GM21619 (cell line): ENCODE results near the gene RMDN2.

Experiments used
- ATAC-seq: cut with Tn5 transposase; IDR thresholded peaks from one replicate; pipeline ENCODE4 v1.9.1; 2021; ENCODE audit not compliant: unreplicated experiment

The RMDN2 gene

DNA sequence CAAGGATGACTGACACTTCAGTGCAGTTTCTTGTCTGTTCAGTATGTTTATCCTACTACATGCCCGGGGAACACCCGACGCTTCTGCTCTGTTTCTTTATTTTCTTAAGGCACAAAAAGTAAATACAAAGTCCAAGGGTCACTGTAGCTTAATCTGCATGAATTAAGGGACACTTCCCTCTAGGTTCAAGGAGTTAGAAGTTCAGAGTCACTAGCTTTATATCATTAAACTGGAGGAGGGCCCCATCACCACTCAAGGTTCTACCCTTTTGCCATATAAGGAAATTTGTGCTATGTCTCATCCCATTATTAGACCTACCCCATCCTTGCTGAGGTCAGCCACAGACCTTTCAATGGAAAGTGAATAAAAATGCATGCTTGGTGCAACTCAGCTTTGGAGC, 27.6 kb upstream of the RMDN2 start:
- ATAC-seq: no peak

DNA sequence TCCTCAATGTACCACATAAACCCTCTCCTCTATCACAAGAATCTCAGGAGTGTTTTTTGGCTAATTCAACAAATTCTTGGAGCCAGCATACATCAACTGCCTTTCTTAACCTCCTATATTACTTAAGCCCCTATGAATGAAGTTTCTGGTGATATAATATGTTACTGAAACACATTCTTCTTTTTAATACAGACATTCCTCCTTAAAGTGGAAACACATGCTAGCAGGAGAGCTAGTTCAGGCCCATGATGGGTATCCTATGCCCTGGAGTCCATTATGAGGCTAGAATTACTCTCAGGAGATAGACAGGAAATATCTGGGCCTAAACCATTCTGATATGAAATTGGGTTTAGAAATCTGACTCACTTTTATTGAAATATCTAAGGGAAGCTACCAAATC, 26.6 kb upstream of the RMDN2 start:
- no peak for ATAC-seq

DNA sequence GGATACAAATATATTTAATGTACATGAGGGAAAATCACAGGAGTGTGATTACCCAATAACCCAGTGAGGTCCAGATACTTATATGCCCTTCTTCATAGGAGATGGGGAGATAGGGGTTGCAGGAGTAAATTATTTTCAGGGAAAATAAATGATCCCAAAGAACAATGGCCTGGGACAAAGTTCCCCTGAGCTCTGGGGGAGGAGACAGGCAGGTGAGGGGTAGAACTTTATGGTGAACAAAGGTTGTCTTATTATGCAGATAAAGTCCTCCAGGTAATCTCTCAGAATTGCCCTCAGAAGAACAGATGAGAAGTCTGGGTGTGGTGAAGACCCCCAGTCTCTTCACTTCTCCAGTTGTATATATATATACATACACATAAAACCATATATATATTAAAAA, 22.1 kb upstream of the RMDN2 start:
- ATAC-seq: no peak

DNA sequence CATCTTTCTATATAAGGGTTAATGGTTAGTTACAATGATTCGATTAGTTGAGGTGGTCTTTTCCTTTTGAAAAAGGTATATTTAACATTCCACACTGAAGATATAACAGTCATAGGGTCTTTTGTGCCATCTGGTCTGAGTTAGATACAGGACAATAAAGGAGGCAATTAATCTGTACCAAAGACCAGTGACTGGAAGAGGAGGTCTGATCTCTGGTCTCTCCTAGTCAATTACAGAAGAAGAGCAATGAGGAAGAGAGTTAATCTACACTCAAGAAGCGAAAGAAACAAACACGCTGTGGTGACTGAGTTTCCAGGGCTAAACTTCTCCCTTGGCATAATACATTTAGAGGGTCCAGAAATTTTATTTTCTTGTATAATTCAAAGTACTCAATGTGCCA, 20.7 kb upstream of the RMDN2 start:
- ATAC-seq: no peak

DNA sequence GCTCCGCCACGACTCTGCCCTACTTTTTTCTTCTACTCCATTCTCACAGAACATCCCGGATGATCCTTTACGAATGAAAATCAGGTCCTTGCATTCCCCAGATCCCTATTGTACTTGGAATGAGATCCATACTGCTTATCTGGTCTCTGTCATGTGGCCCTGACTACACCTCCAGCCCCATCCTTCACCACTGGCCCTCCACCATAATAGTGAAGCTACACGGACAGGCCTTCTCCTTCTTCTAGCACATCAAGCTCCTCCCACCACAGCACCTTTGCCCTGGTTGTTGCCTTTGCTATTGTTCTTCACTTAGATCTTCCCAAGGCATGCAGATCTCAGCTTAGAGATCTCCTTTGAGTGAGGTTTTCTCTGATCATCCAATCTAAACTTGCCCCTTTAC, 20.1 kb upstream of the RMDN2 start:
- ATAC-seq: no peak

DNA sequence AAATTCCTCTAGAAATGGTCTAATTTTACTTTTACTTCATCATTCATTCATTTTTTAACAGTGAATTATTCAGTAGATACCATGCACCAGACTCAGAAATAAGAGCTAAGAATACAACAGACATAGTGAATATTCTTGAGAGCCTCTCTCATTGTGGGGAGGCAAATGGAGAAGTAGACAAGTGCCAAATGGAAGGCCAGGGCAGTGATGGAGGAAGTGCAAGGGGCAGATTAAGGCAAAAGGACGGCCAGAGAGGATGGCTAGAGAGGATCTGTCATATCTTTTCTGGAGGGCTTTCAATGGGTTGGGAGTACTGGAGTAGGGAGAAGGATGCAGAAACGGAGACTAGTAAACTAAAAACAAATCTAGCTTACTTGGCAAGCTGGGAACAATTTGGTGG, 19.0 kb upstream of the RMDN2 start:
- ATAC-seq: no peak

DNA sequence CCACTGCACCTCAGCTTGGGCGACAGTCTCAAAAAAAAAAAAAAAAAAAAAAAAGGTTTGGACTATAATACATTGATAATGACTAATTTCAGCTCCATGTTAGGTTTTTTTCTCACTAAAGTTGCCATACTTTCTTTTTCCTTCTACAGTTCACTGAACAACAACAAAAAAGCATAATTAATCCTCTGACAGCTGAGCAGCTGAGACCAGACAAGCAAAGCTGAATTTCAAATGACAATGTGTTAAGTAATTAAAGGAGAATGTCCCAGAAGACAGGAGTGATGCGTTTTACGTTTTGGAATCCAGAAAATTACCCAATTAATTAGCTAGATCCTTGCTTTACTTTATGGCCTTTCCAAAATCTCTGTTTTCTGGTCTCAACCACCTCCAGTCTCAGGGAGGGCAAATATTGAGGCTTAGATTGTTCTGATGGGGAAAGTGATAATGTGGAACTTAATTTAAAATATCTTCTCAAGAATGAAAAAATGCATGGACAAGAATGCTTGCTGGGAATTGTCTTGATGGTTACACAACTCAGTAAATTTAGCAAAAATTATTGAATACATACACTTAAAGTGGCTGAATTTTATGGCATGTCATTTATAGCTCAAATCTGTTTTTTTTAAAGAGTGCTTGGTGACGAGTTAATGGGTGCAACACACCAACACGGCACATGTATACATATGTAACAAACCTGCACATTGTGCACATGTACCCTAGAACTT, 17.4 kb upstream of the RMDN2 start:
- ATAC-seq: no peak

DNA sequence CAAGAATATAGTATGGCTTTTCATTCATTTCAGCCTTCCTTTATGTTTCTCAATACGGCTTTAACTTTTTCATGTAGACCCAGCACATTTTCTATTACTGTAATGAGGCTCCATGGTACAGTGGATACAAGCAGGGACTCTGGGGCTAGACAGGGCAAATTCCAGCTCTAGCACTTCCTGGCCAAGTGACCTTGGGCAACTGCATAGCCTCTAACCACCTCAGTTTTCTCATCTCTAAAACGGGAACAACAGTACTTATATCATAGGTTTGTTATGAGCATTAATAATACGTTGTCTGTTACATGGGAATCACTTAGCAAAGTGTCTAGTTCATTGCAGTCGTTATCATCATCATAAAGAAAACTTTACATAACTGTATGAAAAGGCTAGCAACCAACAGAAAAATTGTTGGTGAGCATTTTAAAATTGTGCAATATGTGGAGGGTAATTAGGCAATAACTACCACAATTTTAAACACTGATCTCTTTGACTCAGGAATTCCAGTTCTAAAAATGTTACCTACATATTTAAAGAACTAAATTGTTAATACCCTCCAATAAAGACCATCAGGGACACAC, 13.7 kb upstream of the RMDN2 start:
- no peak for ATAC-seq

DNA sequence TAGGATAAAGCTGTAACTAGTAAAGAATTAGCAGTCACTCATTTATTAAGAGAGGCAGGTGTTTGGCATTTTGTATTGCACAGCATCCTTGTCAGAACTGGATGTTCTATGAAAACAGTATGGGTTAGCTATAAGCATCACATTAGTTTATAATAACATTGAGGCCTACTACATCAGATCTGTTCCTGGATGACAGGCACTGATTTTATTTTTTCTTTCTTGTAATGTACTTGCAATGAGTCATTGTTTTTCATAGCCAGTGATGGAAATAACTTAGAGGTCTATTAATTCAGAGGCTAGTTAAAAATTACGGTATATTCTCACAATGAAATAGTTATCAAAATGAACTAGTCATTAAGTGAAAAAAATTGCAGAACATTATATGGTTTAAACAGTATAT, 13.0 kb upstream of the RMDN2 start:
- ATAC-seq: no peak

DNA sequence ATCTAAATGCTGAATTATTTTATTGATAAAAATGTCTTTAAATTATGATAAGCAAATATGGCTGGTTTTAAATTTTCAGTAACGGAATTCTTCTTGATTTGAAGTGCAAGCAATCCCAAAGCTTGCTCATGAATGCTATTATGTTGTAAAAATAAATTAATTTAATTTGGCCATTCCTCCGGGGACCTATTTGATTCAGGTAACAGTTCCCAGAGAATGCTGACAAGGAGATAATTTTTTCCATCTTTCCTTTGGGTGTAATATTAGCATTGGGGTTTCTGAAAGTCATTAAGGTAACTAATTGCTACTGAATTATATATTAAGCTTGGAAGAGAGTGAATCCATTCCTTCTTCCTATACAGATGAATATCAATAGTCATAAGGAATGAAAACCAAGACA, 12.5 kb upstream of the RMDN2 start:
- no peak for ATAC-seq

DNA sequence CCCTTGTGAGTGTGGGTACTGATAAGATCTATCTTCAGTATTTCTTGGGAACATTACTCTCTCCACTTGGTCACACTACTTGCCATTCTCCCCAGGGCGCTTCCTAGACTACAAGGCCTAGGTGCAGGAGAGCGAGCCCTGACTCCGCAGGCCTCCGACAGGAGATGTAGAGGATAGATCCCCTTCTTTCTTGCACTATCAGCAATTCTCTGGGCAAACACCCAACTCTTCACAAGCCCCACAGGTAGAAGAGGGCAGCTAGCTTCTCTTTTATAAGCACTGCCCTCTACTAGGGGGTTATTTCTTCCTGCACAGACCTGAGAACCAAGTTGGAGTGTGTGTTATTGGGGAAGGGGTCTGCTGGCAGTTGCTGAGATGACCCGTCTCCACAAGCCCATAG, 10.7 kb upstream of the RMDN2 start:
- no peak for ATAC-seq

DNA sequence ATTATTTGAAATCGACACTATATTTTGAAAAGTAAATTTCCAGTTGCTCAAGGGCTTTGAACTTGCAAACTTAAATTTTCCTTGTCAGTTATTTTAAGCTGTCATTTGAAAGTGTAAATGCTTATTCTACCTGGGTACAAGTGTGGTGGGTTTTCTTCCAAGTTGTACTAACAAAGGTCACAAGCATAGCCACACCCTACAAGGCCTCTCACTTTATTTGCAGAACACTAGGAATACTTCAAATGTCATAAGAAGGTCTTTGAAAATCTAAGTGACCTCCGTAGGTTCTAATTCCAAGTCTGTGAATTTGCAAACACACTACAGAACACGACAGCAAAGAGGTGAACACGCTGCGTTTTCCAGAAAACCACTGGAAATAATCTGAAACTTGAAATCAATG, 9.3 kb upstream of the RMDN2 start:
- ATAC-seq: no peak

DNA sequence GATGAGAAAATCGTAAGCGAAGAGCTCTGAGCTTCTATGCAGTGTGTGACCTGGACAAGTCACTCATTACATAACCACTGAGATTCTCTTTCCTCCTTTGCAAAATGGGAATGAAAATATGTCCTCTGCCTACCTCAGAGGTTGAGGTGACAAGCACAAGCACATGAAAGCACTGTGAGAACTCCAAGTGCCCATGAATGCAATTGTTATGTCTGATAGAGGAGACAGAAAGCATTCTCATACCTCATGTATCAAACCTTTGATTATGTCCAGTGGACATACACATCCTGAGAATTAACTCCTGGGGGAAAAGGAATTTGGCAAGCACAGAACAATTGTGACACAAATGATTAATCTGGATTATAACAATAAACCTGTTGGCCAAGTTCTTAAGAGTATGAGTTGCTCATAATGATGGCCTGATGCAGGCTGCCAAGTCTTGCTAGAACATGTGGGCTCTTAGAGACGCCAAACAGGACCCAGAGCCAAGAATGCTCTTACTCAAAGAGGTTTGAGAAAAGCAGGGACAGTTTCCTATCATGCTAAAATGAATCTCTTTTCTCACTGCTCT, 8.5 kb upstream of the RMDN2 start:
- ATAC-seq: no peak

DNA sequence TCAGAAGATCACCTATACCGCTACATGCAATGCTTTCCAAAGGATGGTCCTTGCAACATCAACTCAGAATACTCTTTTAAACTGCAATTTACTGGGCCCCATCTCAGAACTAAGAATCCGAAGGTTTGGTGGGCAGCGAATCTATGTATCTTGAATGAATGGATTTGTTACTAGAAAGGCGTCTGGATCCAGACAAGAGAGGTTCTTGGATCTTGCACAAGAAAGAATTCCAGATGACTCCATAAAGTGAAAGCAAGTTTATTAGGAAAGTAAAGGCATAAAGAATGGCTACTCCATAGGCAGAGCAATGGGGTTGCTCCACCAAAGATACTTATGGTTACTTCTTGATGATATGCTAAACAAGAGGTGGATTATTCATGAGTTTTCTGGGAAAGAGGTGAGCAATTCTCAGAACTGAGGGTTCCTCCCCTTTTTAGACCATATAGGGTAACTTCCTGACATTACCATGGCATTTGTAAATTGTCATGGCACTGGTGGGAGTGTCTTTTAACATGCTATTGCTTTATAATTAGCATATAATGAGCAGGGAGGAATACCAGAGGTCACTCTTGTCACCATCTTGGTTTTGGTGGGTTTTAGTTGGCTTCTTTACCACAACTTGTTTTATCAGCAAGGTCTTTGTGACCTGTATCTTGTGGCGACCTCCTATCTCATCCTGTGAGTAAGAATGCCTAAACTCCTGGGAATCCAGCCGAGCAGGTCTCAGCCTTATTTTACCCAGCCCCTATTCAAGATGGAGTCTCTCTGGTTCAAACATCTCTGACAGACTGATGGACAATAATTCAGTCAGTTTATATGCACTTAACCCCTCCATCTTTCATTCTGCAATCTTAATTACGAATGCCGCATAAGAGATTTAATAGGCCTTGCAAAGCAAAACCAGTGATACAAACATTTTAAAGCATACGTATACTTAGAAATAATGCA, 7.5 kb upstream of the RMDN2 start:
- no peak for ATAC-seq

DNA sequence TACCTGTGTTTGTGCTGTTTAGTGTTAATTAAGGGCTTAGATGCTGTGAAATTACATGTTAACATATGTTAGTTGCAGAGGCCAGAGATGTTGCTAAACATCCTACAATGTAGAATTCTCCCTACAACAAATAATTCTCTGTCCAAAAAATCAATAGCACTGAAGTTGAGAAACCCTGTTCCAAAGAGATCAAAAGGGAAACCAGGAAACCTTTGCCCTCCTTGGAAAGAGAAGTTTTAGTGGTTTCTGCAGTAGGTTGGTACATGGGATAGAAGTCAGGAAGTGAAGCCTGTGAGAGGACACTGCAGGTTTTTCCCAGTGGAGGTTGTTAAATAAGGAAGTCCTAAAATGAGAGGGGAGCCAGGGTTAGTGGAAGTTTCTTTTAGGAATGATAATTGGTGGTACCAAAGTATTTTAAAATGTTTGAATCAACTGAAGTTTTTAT, 6.3 kb upstream of the RMDN2 start:
- no peak for ATAC-seq

DNA sequence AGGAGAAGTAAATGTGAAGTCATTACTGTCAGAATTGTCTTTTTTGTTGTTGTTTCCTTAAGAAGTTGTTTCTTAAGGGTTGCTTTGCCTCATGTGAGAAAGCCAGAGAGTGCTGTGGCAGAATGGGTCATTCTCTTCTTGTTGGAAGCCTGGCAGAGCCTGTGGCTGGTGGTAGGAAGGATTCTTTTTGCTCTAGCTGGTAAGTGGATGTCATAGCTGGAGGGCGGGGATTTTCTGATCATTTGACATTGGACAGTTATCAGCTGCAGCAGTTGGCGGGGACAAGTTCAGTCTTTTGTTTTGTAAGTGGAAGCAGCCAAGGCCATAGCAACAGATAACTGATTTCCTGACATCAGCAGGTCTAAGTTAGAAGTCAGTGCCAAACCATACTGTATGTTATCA, 5.5 kb upstream of the RMDN2 start:
- ATAC-seq: no peak

DNA sequence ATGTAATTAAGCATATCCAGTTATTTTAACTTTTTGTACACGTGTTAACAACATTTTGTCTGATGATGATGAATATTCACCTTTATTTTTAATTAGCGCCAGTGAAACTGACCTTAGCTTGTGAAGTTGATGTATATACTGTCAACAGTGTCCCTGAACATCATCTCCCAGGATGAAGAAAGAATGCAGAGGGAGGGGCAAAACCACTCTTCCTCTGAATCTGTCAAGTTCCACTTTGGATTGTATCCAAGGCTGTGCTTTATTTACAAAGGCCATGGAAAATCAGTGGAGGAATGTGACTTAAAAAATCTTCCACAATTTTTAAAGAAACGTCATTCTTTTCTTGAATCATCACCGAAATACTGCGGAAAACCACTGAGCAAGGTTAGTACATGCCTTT, 4.5 kb upstream of the RMDN2 start:
- ATAC-seq: no peak

DNA sequence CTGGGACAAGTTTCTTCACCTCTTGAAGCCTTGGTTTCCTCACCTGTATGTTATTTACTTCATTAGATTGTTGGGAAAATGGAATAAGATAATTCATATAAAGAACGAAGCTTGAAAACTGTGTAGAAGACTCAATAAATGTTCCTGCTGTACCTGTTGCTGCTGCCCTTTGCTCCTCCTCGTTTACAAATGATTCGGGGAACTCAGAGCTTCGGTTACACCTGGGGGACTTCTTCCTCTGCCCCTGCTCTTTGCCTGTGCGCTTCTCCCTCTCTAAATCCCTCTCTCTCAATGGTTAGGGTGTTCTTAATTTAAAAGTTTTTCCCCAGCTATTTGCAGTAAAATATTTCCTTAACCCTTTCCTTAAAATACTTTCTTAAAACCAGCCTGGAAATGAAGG, 3.3 kb upstream of the RMDN2 start:
- no peak for ATAC-seq

DNA sequence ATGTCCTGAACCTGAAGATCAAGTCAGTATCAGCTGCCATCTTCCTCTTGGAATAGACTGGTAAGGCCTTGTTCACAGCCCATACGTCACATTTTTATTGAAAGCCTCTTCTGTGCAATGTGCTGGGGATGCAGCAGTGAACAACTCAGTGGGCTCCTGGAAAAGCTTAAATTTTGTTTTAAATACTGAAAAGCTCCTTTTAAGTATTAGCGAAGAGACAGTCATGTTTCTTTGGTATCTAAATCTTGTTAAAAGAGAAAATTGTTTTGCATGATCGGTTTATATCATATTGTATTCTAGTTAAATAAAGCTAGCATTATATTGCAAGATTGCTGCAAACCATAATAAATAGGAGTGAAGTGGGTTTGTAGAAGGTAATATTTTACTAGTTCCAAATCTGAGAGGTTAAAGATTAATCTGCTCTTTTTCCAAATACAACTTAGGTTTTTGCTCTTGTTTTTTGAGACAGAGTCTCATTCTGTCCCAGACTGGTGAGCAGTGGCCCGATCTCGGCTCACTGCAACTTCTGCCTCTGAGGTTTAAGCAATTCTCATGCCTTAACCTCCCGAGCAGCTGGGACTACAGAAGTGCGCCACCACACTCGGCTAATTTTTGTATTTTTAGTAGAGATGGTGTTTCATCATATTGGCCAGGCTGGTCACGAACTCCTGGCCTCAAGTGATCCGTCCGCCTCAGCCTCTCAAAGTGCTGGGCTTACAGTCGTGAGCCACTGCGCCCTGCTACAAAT, 1.6 kb upstream of the RMDN2 start:
- no peak for ATAC-seq

DNA sequence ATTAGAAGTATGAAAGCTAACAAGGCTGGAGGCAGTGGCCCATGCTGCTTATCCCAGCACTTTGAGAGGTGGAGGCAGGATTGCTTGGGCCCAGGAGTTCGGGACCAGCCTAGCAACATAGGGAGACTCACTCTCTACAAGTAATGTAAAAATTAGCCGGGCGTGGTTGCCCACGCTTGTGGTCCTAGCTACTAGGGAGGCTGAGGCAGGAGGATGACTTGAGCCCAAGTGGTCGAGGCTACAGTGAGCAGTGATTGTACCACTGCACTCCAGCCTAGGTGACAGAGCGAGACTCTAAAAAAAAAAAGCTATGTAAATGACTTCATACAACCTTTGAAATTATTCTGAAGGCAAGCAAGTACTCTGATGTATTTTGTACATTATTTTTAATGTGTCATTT, 1.5 kb downstream of the RMDN2 start:
- no peak for ATAC-seq

DNA sequence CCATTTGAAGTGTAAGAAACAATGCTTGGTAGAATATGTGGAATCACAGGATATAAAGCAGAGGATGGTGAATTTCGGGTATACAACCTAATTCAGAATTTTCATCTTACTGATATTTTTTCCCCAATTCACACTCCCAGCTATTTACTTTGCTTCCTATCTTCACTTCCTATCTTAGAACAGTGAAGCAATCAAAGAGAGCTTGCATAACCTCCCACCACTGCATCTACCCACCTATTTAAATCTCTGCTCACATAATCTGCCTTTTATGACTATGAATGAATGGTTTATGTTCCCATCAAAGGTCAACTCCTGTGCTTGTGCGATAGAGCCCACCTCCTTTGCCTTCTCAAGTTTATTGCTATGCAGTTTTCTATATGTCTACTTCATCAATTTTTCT, 3.3 kb downstream of the RMDN2 start:
- no peak for ATAC-seq
